GM23338 (cell line): ENCODE data around the gene EMC1.

Experiments used
- CREB1 ChIP-seq: fragments of 250-450 bp; sonication (Bioruptor Pico); IDR thresholded peaks from 2 replicates; pipeline ENCODE4 v1.5.0; 2020; ENCODE audit warnings: low read depth, mild to moderate bottlenecking, moderate library complexity
- EZH2 ChIP-seq: fragments of 200-600 bp; sonication (generic); IDR thresholded peaks from one replicate; pipeline ENCODE4 v1.8.0; 2017; ENCODE audit warnings: antibody characterized with exemption, mild to moderate bottlenecking, low read depth; ENCODE audit not compliant: unreplicated experiment
- EZH2phosphoT487 ChIP-seq: fragments of 200-600 bp; sonication (generic); IDR thresholded peaks from one replicate; pipeline ENCODE4 v1.8.1; 2018; ENCODE audit warnings: antibody characterized with exemption; ENCODE audit not compliant: unreplicated experiment
- JUNB ChIP-seq: IDR thresholded peaks from one replicate; pipeline ENCODE4 v1.6.1; 2016; ENCODE audit warnings: antibody characterized with exemption; ENCODE audit not compliant: unreplicated experiment
- NANOG ChIP-seq: IDR thresholded peaks from 2 replicates; pipeline ENCODE4 v1.6.1; 2016; ENCODE audit warnings: antibody characterized with exemption, borderline replicate concordance
- POLR2AphosphoS5 ChIP-seq: IDR thresholded peaks from 2 replicates; pipeline ENCODE4 v1.6.1; 2016; ENCODE audit warnings: antibody characterized with exemption, low read depth
- STAT1 ChIP-seq: IDR thresholded peaks from one replicate; pipeline ENCODE4 v1.6.1; 2016; ENCODE audit warnings: antibody characterized with exemption; ENCODE audit not compliant: unreplicated experiment
- ZNF114 ChIP-seq: fragments of 250-450 bp; sonication (Bioruptor Pico); IDR thresholded peaks from 2 replicates; pipeline ENCODE4 v1.5.0; 2020; ENCODE audit warnings: mild to moderate bottlenecking, moderate library complexity
- ZNF331 ChIP-seq: fragments of 250-450 bp; sonication (Bioruptor Pico); IDR thresholded peaks from 2 replicates; pipeline ENCODE4 v1.5.0; 2020; ENCODE audit warnings: low read depth, mild to moderate bottlenecking, moderate library complexity
- TF ChIP-seq, protein P1 (sequence below), 2 experiments: fragments of 200-600 bp in 1 of 2; sonication (generic) in 1 of 2; conservative IDR thresholded peaks; 2 replicates each; pipeline versions ENCODE4 v1.5.1 to v1.6.1; 2016 to 2017; ENCODE audit warnings: antibody characterized with exemption in 2 of 2, low read depth in 2 of 2, mild to moderate bottlenecking in 2 of 2, moderate library complexity in 1 of 2
- TF ChIP-seq, protein P2 (sequence below): IDR thresholded peaks from one replicate; pipeline ENCODE4 v1.6.1; 2018; ENCODE audit warnings: antibody characterized with exemption; ENCODE audit not compliant: unreplicated experiment
- TF ChIP-seq, protein P3 (sequence below): IDR thresholded peaks from 2 replicates; pipeline ENCODE4 v1.6.1; 2016; ENCODE audit warnings: antibody characterized with exemption
- TF ChIP-seq, protein P4 (sequence below): fragments of 250-450 bp; sonication (Bioruptor Pico); IDR thresholded peaks from 2 replicates; pipeline ENCODE4 v1.5.0; 2020; ENCODE audit warnings: mild to moderate bottlenecking, moderate library complexity

DNA sequence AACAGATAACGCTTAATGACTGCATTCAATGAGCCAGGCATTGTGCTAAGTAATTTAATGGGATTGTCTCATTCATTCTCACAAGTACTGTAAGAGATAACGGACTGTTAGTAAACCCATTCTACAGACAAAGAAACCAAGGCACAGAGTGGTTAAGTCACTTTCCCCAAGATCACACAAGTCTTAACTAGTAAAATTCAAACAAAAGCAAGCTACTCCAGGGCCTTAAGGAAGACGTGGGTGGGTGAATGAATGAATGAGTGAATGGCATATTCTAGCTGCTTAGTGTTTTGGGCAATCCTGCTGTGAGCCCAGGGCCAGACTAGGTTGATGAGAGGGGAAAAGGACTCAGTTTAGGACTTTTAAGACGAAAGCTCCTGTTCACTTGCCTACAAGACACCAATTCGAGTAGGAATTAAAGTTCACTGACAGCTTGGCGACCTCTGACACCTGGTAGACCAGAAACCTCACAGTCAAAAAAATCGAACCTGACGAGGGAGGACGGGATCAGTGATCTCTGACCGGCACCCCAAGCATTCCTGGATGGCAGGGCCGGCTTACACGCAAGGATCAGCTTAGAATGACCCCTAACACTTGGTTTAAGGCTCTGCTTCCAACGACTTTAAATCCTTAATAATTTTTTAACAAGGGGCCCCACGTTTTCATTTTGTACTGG, 557 bp downstream of the EMC1 start:
- TF ChIP-seq, protein P1, sequence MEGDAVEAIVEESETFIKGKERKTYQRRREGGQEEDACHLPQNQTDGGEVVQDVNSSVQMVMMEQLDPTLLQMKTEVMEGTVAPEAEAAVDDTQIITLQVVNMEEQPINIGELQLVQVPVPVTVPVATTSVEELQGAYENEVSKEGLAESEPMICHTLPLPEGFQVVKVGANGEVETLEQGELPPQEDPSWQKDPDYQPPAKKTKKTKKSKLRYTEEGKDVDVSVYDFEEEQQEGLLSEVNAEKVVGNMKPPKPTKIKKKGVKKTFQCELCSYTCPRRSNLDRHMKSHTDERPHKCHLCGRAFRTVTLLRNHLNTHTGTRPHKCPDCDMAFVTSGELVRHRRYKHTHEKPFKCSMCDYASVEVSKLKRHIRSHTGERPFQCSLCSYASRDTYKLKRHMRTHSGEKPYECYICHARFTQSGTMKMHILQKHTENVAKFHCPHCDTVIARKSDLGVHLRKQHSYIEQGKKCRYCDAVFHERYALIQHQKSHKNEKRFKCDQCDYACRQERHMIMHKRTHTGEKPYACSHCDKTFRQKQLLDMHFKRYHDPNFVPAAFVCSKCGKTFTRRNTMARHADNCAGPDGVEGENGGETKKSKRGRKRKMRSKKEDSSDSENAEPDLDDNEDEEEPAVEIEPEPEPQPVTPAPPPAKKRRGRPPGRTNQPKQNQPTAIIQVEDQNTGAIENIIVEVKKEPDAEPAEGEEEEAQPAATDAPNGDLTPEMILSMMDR (conservative IDR thresholded peaks at IDR 0.05; ENCODE audit: low read depth in 2 of 2), result no peak
- TF ChIP-seq EZH2 (no peak), CREB1 (CRISPR knock-in tag) (no peak), POLR2AphosphoS5 (no peak), ZNF114 (CRISPR knock-in tag) (no peak), JUNB (no peak), STAT1 (no peak), EZH2phosphoT487 (no peak), NANOG (no peak), ZNF331 (no peak)
- TF ChIP-seq, protein P2, sequence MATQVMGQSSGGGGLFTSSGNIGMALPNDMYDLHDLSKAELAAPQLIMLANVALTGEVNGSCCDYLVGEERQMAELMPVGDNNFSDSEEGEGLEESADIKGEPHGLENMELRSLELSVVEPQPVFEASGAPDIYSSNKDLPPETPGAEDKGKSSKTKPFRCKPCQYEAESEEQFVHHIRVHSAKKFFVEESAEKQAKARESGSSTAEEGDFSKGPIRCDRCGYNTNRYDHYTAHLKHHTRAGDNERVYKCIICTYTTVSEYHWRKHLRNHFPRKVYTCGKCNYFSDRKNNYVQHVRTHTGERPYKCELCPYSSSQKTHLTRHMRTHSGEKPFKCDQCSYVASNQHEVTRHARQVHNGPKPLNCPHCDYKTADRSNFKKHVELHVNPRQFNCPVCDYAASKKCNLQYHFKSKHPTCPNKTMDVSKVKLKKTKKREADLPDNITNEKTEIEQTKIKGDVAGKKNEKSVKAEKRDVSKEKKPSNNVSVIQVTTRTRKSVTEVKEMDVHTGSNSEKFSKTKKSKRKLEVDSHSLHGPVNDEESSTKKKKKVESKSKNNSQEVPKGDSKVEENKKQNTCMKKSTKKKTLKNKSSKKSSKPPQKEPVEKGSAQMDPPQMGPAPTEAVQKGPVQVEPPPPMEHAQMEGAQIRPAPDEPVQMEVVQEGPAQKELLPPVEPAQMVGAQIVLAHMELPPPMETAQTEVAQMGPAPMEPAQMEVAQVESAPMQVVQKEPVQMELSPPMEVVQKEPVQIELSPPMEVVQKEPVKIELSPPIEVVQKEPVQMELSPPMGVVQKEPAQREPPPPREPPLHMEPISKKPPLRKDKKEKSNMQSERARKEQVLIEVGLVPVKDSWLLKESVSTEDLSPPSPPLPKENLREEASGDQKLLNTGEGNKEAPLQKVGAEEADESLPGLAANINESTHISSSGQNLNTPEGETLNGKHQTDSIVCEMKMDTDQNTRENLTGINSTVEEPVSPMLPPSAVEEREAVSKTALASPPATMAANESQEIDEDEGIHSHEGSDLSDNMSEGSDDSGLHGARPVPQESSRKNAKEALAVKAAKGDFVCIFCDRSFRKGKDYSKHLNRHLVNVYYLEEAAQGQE, result no peak
- TF ChIP-seq, protein P3, sequence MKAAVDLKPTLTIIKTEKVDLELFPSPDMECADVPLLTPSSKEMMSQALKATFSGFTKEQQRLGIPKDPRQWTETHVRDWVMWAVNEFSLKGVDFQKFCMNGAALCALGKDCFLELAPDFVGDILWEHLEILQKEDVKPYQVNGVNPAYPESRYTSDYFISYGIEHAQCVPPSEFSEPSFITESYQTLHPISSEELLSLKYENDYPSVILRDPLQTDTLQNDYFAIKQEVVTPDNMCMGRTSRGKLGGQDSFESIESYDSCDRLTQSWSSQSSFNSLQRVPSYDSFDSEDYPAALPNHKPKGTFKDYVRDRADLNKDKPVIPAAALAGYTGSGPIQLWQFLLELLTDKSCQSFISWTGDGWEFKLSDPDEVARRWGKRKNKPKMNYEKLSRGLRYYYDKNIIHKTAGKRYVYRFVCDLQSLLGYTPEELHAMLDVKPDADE, result no peak
- TF ChIP-seq, protein P4, sequence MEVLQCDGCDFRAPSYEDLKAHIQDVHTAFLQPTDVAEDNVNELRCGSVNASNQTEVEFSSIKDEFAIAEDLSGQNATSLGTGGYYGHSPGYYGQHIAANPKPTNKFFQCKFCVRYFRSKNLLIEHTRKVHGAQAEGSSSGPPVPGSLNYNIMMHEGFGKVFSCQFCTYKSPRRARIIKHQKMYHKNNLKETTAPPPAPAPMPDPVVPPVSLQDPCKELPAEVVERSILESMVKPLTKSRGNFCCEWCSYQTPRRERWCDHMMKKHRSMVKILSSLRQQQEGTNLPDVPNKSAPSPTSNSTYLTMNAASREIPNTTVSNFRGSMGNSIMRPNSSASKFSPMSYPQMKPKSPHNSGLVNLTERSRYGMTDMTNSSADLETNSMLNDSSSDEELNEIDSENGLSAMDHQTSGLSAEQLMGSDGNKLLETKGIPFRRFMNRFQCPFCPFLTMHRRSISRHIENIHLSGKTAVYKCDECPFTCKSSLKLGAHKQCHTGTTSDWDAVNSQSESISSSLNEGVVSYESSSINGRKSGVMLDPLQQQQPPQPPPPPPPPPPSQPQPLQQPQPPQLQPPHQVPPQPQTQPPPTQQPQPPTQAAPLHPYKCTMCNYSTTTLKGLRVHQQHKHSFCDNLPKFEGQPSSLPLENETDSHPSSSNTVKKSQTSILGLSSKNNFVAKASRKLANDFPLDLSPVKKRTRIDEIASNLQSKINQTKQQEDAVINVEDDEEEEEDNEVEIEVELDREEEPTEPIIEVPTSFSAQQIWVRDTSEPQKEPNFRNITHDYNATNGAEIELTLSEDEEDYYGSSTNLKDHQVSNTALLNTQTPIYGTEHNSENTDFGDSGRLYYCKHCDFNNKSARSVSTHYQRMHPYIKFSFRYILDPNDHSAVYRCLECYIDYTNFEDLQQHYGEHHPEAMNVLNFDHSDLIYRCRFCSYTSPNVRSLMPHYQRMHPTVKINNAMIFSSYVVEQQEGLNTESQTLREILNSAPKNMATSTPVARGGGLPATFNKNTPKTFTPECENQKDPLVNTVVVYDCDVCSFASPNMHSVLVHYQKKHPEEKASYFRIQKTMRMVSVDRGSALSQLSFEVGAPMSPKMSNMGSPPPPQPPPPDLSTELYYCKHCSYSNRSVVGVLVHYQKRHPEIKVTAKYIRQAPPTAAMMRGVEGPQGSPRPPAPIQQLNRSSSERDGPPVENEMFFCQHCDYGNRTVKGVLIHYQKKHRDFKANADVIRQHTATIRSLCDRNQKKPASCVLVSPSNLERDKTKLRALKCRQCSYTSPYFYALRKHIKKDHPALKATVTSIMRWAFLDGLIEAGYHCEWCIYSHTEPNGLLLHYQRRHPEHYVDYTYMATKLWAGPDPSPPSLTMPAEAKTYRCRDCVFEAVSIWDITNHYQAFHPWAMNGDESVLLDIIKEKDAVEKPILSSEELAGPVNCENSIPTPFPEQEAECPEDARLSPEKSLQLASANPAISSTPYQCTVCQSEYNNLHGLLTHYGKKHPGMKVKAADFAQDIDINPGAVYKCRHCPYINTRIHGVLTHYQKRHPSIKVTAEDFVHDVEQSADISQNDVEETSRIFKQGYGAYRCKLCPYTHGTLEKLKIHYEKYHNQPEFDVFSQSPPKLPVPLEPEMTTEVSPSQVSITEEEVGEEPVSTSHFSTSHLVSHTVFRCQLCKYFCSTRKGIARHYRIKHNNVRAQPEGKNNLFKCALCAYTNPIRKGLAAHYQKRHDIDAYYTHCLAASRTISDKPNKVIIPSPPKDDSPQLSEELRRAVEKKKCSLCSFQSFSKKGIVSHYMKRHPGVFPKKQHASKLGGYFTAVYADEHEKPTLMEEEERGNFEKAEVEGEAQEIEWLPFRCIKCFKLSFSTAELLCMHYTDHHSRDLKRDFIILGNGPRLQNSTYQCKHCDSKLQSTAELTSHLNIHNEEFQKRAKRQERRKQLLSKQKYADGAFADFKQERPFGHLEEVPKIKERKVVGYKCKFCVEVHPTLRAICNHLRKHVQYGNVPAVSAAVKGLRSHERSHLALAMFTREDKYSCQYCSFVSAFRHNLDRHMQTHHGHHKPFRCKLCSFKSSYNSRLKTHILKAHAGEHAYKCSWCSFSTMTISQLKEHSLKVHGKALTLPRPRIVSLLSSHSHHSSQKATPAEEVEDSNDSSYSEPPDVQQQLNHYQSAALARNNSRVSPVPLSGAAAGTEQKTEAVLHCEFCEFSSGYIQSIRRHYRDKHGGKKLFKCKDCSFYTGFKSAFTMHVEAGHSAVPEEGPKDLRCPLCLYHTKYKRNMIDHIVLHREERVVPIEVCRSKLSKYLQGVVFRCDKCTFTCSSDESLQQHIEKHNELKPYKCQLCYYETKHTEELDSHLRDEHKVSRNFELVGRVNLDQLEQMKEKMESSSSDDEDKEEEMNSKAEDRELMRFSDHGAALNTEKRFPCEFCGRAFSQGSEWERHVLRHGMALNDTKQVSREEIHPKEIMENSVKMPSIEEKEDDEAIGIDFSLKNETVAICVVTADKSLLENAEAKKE, result no peak
